ENCODE data around the gene SAG. TPM values are rescaled to one million over a fixed set of nuclear protein-coding genes. Genes with fewer than 3 reads are reported as not detected.

The SAG gene
- total and polyA plus RNA-seq, 2 donors (not counting 3 experiments of a cell fraction or from before 2014, with no cell fraction given), result not detected

- Histone ChIP-seq H3K9ac (replicated peaks; ENCODE audit: extremely low read depth, insufficient read depth, low read length) (no peak overlapping the region), H3K79me2 (ENCODE audit: control insufficient read depth, insufficient read depth, low read length) (peaks cover 4% of the 10 kb centered on the region), H3K4me2 (ENCODE audit: insufficient read depth, low read length) (peak overlapping the region; percentile 23), H2AFZ (ENCODE audit: low read depth, low read length) (no peak overlapping the region), H3K36me3 (ENCODE audit: control insufficient read depth in 2 of 2, extremely low read depth in 1 of 2, insufficient read depth in 2 of 2, low read length in 2 of 2) (no peaks in the 10 kb centered on the region), H3K27me3 (ENCODE audit: control insufficient read depth in 2 of 2, insufficient read depth in 2 of 2, low read length in 2 of 2) (peaks cover 0 to 3% of the 10 kb centered on the region in 2 experiments), H3K27ac (ENCODE audit: insufficient read depth, low read depth, low read length) (no peak overlapping the region), H3K4me1 (ENCODE audit: control insufficient read depth, extremely low read depth, insufficient read depth, low read length) (peaks cover 23% of the 10 kb centered on the region), H3K9me3 (replicated peaks; ENCODE audit: control insufficient read depth, insufficient read depth, low read length) (no peaks in the 10 kb centered on the region), H3K9me1 (replicated peaks; ENCODE audit: control insufficient read depth, extremely low read depth, insufficient read depth, low read length) (no peaks in the 10 kb centered on the region), H4K20me1 (replicated peaks; ENCODE audit: control insufficient read depth, extremely low read depth, insufficient read depth, low read length) (no peaks in the 10 kb centered on the region), H3K4me3 (replicated peaks in 1 of 3; ENCODE audit: insufficient read depth in 1 of 3, low read depth in 1 of 3, low read length in 3 of 3) (no peak overlapping the region)
- TF ChIP-seq FOS (IDR thresholded peaks at IDR 0.05; ENCODE audit: borderline replicate concordance, insufficient read depth, low read length) (peak; percentile 95), JUN (IDR thresholded peaks at IDR 0.05; ENCODE audit: borderline replicate concordance, insufficient read depth, insufficient read length, low read depth) (peak; percentile 88), POLR2AphosphoS5 (IDR thresholded peaks at IDR 0.05; ENCODE audit: insufficient read depth, low read depth, low read length) (no peak)
- CTCF ChIA-PET, result interaction anchor here (3.5 kb wide), 1 partner anchor 92 kb away, joined by 12 read pairs; no protein-coding TSS in a partner anchor
- dilution Hi-C loops (cut with MboI; ENCODE audit: extremely low pct_ligation_motif_present, low sequenced_read_pairs) (no loop called here), intact Hi-C loops (cut with micrococcal nuclease) (loop anchor here (10.0 kb wide), 1 partner anchor 504 kb away; the partner anchor contains the start of gene HJURP)
- no TSS peak for BruUV-seq (replicated peaks)
- DNase-seq (ENCODE audit: low read depth, low spot score) (peak; percentile 70), FAIRE-seq (peak; percentile 83)
- POLR2A ChIA-PET, result no interaction called here
These were observed 43.1 kb downstream of the SAG start for GRCh38 chr2:233350708-233351107.

GRCh38 chr2:233351423-233351822 is 43.8 kb downstream of the SAG start:
- BruUV-seq (replicated peaks), result no TSS peak
- H3K27ac ChIP-seq (ENCODE audit: insufficient read depth, low read depth, low read length), result no peak overlapping the region

More at GRCh38 chr2:233351423-233351822, 43.8 kb downstream of the SAG start:
- Histone ChIP-seq H3K9me1 (replicated peaks; ENCODE audit: control insufficient read depth, extremely low read depth, insufficient read depth, low read length) (no peaks in the 10 kb centered on the region), H4K20me1 (replicated peaks; ENCODE audit: control insufficient read depth, extremely low read depth, insufficient read depth, low read length) (no peaks in the 10 kb centered on the region), H3K4me3 (replicated peaks in 1 of 3; ENCODE audit: insufficient read depth in 1 of 3, low read depth in 1 of 3, low read length in 3 of 3) (no peak overlapping the region), H3K36me3 (ENCODE audit: control insufficient read depth in 2 of 2, extremely low read depth in 1 of 2, insufficient read depth in 2 of 2, low read length in 2 of 2) (no peaks in the 10 kb centered on the region), H3K27me3 (ENCODE audit: control insufficient read depth in 2 of 2, insufficient read depth in 2 of 2, low read length in 2 of 2) (peaks cover 0 to 3% of the 10 kb centered on the region in 2 experiments), H3K9me3 (replicated peaks; ENCODE audit: control insufficient read depth, insufficient read depth, low read length) (no peaks in the 10 kb centered on the region), H3K4me2 (ENCODE audit: insufficient read depth, low read length) (no peak overlapping the region), H3K9ac (replicated peaks; ENCODE audit: extremely low read depth, insufficient read depth, low read length) (no peak overlapping the region), H2AFZ (ENCODE audit: low read depth, low read length) (no peak overlapping the region), H3K4me1 (ENCODE audit: control insufficient read depth, extremely low read depth, insufficient read depth, low read length) (peaks cover 23% of the 10 kb centered on the region), H3K79me2 (ENCODE audit: control insufficient read depth, insufficient read depth, low read length) (peaks cover 4% of the 10 kb centered on the region)
- POLR2A ChIA-PET, result no interaction called here
- FAIRE-seq, result no peak
- no peak for DNase-seq (ENCODE audit: low read depth, low spot score)
- dilution Hi-C loops (cut with MboI; ENCODE audit: extremely low pct_ligation_motif_present, low sequenced_read_pairs), result no loop called here
- CTCF ChIA-PET, result interaction anchor here (3.5 kb wide), 1 partner anchor 92 kb away, joined by 12 read pairs; no protein-coding TSS in a partner anchor
- no peak for TF ChIP-seq MYC (IDR thresholded peaks at IDR 0.05; ENCODE audit: low read depth, low read length)
- no peak for TF ChIP-seq GATA2 (IDR thresholded peaks at IDR 0.05; ENCODE audit: insufficient read depth, insufficient read length, low read depth, low read length)
- TF ChIP-seq MAX (IDR thresholded peaks at IDR 0.05; ENCODE audit: insufficient read depth, insufficient read length), result no peak
- no peak for TF ChIP-seq FOS (IDR thresholded peaks at IDR 0.05; ENCODE audit: borderline replicate concordance, insufficient read depth, low read length)
- TF ChIP-seq JUN (IDR thresholded peaks at IDR 0.05; ENCODE audit: borderline replicate concordance, insufficient read depth, insufficient read length, low read depth), result no peak
- intact Hi-C loops (cut with micrococcal nuclease), result loop anchor here (10.0 kb wide), 1 partner anchor 503 kb away; the partner anchor contains the start of gene HJURP
